SK-N-SH (cell line): Measurements from ENCODE around the gene MFSD12.

Source experiments
- CTCF ChIP-seq: fragments of 200-600 bp; sonication (generic); IDR thresholded peaks from 2 replicates; pipeline ENCODE4 v1.6.1; 2017; ENCODE audit warnings: antibody characterized with exemption, mild to moderate bottlenecking, moderate library complexity
- EP300 ChIP-seq, 2 experiments: IDR thresholded peaks; 2 replicates each; pipeline versions ENCODE4 v1.4.0 to v1.6.1; 2012; ENCODE audit warnings: borderline replicate concordance in 1 of 2, low read depth in 1 of 2, low read length in 1 of 2
- EZH2phosphoT487 ChIP-seq: fragments of 200-600 bp; sonication (generic); IDR thresholded peaks from 2 replicates; pipeline ENCODE4 v1.6.1; 2017; ENCODE audit warnings: low read depth, mixed run types, mild to moderate bottlenecking, antibody characterized with exemption, moderate library complexity, borderline replicate concordance
- FOSL2 ChIP-seq: IDR thresholded peaks from 2 replicates; pipeline ENCODE4 v1.4.0; 2012; ENCODE audit warnings: low read depth, mild to moderate bottlenecking, moderate library complexity, borderline replicate concordance
- FOXJ3 ChIP-seq: sonication (generic); formaldehyde crosslinking; IDR thresholded peaks from 2 replicates; pipeline ENCODE4 v1.5.1; 2020; ENCODE audit warnings: mild to moderate bottlenecking, missing genetic modification reagents
- MAX ChIP-seq: IDR thresholded peaks from 2 replicates; pipeline ENCODE4 v1.4.0; 2012; ENCODE audit warnings: low read depth
- MXI1 ChIP-seq: IDR thresholded peaks from 2 replicates; pipeline ENCODE4 v1.6.1; 2012; ENCODE audit warnings: mild to moderate bottlenecking, low read depth, low read length, improper control_type of control experiment
- POLR2AphosphoS5 ChIP-seq: IDR thresholded peaks from 2 replicates; pipeline ENCODE4 v1.6.1; 2012; ENCODE audit warnings: low read depth, low read length
- REST ChIP-seq: IDR thresholded peaks from 2 replicates; pipeline ENCODE4 v1.6.1; 2012; ENCODE audit warnings: mild to moderate bottlenecking, low read depth, low read length, moderate library complexity
- RFX5 ChIP-seq: IDR thresholded peaks from 2 replicates; pipeline ENCODE4 v1.6.1; 2012; ENCODE audit warnings: mild to moderate bottlenecking, improper control_type of control experiment, low read length
- YY1 ChIP-seq: IDR thresholded peaks from 2 replicates; pipeline ENCODE4 v1.4.0; 2012; ENCODE audit warnings: low read depth, mild to moderate bottlenecking
- TF ChIP-seq, protein P1 (sequence below): IDR thresholded peaks from 2 replicates; pipeline ENCODE4 v1.4.0; 2012; ENCODE audit warnings: low read depth, borderline replicate concordance
- TF ChIP-seq, protein P2 (sequence below): IDR thresholded peaks from 2 replicates; pipeline ENCODE4; 2012

DNA sequence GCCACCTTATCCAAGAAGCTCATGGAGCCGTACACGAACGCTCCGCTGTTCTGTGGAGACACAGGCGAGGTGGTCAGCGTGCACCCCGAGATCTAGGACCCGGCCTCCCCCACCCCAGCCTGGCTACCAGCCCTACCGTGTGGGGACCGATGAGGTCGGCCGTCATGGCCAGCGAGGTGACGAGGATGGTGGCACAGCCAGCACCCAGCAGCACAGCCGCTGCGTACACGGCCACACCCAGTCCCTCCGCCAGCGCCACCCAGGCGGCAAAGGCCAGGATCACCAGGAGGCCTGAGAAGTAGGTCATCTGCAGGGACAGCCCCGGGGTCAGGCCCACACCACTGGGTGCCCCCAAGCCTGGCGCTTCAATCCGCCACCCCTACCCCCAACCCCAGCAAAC lies 11.3 kb downstream of the MFSD12 start:
- TF ChIP-seq EP300 (IDR thresholded peaks at IDR 0.05; ENCODE audit: borderline replicate concordance in 1 of 2, low read depth in 1 of 2, low read length in 1 of 2) (no peak), CTCF (no peak), FOXJ3 (CRISPR knock-in tag) (no peak), YY1 (no peak), REST (no peak), POLR2AphosphoS5 (no peak), MAX (no peak), FOSL2 (no peak), EZH2phosphoT487 (no peak), RFX5 (no peak), MXI1 (no peak)
- TF ChIP-seq, protein P1, sequence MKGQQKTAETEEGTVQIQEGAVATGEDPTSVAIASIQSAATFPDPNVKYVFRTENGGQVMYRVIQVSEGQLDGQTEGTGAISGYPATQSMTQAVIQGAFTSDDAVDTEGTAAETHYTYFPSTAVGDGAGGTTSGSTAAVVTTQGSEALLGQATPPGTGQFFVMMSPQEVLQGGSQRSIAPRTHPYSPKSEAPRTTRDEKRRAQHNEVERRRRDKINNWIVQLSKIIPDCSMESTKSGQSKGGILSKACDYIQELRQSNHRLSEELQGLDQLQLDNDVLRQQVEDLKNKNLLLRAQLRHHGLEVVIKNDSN = no peak
- TF ChIP-seq, protein P2, sequence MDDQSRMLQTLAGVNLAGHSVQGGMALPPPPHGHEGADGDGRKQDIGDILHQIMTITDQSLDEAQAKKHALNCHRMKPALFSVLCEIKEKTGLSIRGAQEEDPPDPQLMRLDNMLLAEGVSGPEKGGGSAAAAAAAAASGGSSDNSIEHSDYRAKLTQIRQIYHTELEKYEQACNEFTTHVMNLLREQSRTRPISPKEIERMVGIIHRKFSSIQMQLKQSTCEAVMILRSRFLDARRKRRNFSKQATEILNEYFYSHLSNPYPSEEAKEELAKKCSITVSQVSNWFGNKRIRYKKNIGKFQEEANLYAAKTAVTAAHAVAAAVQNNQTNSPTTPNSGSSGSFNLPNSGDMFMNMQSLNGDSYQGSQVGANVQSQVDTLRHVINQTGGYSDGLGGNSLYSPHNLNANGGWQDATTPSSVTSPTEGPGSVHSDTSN = no peak
